HG03064 (cell line): ENCODE measurements around the gene RAB26.
A peak's percentile ranks its signal among the peaks of the same experiment; 100 is the strongest.
"Not testable (repeated sequence)": the region's sequence is repeated elsewhere in the genome, so short reads cannot be mapped to it uniquely, and the experiment has no call there.

Experiments used
- ATAC-seq: cut with Tn5 transposase; IDR thresholded peaks from one replicate; pipeline ENCODE4 v1.9.1; 2021; ENCODE audit warnings: low read depth; ENCODE audit not compliant: unreplicated experiment

RAB26 gene

DNA sequence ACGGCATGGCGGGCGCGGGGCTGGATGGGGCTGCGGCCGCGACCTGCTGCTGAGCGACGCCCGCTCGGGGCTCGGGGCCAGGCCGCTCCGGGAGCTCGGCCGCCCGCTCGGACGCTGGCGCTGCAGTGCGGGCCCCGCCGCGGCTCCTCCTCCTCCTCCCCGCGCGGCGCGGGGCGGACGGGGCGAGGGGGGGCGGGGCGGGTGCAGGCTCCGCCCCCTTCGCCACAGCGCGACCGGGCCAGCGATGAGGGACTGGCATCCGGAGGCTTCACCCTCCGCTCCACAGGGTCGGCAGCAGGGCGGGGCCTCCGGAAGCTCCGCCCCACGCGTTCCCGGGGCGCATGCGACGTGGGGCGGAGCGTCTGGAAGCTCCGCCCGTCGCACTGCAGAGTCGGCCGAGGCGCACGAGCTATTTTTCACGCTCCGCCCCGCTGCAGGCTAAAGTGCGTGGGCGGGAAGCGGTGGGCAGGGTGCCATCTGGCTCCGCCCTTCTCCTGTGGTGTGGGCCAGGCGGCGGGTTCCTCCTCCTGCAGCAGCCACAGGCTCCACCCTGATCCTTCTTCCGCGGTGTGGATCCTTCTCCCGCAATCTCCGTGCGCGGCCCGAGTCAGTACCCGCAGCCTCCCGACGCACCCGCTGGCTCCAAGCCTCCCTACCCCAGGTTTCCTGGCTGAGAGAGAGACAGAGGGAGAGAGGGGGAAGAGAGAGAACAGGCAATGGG, 12.5 kb upstream of the RAB26 start, which contains the start of gene PKD1:
PKD1 (minus strand) TSS at position 129 of the 721 bp plus-strand sequence. CDS start 209 bp downstream, outside the sequence.
- not testable (repeated sequence) for ATAC-seq

GRCh38 chr16:2142942-2143877, 5.2 kb upstream of the RAB26 start:
- ATAC-seq = no peak

GRCh38 chr16:2143878-2144485, 4.4 kb upstream of the RAB26 start:
- no peak for ATAC-seq

GRCh38 chr16:2145843-2146242, 2.6 kb upstream of the RAB26 start:
- no peak for ATAC-seq

DNA sequence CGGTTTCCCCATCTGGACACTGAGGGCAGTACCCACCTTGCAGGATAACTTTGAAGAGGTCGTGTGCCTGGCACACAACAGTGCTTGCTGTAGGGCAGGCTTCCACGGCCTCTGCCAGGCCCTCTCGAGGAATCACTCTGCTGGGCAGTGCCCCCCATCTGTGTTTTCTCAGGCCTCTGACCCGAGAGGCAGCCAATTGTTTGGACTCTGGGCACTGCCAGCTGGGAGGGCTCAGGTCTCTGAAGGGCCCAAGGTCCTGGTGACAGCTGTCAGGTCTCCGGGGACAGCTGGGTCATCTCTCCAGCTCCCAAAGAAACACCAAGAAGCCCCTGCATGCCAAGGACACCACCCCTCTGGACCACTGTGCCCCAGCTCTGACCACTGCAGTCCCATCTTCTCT, 1.0 kb upstream of the RAB26 start:
- ATAC-seq = no peak

DNA sequence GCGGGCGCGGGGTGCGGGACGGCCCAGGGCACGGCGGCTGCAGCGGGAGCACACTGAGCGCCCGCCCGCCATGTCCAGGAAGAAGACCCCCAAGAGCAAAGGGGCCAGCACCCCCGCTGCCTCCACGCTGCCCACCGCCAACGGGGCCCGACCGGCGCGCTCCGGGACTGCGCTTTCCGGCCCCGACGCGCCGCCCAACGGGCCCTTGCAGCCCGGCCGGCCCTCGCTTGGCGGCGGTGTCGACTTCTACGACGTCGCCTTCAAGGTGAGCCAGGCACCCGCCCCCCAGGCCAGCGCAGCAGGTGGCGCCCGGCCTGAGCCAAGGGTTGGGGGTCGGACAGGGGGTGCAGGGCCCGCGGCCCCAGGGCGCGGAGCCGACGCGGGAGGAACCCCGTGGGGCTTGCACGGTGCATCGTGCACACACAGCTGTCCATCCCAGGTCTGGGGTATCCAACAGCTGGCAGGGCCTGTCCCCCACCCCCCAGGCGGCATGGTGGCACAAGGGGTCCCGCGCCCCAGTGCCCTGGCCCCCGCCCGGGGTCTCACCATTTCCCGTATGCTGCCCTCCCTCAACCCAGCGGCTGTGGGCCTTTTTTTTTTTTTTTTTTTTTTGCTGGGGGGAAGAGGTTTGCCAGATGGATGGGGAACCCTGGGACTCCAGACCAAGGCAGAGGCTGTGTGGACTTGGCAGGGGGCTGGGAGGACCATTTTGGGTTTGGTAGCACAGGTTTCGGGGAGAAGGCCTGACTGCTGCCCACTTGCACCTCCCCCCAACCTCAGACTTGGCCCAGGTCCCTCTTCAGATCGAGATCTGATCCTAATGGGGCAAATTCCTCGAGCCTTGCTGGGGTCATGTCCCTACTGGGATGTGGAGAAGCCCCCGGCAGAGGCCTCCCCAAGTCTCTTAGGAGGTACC, 547 bp downstream of the RAB26 start:
- ATAC-seq = no peak

DNA sequence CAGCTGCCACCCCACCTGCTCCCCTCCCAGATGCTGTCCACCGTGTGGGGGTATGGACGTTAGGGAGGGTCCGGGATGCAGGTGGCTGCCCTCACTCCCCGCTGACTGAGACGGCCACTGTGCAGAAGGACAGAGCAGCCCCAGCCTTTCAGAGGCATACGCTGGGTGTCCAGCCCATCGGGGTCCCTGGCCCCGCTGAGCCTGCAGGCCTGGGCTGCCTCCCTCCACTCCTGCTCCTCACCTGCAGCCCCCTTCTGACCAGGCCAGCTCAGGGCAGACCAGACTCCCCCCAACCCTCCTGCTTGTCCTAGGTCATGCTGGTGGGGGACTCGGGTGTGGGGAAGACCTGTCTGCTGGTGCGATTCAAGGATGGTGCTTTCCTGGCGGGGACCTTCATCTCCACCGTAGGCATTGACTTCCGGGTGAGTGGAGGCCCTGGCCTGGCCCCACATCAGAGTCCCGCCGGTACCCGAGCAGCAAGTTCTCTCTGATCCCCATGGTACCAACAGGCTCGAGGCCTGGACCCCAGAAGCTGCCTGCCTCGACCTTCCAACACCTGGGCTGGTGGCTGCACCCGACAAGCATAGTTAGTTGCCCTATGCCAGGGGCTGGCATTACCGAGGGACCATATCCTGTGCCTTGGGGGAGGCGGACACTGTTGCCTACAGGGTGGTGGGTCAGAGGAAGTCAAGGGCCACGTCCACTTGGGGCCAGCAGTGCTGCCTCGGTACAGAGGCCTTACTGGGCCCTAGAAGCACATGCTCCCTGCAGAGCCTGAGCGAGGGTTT, 1.4 kb downstream of the RAB26 start:
- no peak for ATAC-seq

DNA sequence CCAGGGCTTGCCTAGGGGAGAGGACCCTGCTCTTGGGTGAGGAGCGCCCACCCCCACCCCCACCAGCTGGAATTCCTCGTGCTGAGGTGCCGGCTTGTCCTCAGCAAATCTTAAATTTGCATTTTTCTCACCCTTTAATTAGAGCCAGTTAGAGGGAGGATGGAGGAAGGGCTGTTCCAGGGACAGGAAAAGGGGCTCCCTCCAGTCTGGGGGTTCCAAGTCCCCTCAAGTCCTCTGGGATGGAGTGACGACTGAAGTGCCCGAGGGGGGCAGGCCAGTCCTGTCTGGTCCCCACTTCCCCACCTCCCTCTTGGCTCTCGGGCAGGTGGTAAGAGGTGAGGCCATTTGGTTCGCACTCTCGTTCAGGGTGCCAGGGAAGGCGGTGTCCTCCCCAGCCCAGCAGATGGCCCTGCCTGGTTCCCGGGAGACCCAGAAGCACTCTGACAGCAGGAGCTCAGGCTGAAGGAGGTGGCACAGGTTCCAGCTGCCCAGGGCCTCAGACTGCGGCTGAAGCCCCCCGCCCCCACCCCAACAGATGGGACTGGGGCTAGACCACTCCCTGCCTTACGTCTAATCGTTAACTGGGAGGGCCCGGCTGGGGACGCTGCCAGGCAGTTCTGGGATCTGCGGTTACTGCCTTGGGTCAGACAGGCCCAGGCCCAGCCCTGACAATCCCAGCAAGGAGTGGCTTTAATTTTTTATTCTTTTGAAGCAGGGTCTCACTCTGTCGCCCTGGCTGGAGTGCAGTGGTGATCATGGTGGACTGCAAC, 2.2 kb downstream of the RAB26 start:
- no peak for ATAC-seq

DNA sequence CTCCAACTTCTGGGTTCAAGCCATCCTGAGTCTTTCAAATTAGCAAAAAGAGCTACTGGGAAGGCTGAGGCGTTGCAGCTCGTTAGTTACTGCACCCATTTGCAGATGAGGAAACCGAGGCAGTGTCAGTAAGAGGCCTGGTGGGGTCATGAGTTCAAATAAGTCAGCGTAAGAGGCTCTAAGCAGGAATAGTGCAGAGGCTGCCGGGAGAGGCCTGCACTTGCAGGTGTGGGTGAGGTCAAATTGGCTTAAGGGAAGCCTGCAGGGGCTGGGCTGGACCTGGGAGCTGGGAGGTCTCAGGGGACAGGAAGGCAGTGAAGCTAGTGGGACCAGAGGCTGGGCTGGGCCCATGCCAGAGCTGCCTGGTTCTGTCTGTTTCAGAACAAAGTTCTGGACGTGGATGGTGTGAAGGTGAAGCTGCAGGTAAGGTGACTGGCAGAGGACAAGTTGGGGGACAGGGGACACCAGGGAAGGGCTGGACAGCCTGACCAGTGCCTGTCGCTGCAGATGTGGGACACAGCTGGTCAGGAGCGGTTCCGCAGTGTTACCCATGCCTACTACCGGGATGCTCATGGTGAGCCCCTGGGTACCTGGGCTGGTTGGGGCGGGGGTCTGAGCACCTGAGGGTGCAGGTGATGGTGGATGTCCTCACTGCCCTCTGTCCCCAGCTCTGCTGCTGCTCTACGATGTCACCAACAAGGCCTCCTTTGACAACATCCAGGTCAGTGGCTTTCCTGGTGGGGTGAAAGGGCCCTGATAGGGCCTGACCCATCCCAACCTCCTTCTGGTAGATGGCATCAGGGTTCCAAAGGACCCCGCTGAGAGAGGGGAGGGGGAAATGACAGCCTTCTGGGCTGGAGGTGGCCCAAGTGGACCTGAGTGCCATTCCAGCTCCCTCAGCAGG, 3.0 kb downstream of the RAB26 start:
- ATAC-seq = no peak

GRCh38 chr16:2152695-2153506, 4.5 kb downstream of the RAB26 start:
- no peak for ATAC-seq

DNA sequence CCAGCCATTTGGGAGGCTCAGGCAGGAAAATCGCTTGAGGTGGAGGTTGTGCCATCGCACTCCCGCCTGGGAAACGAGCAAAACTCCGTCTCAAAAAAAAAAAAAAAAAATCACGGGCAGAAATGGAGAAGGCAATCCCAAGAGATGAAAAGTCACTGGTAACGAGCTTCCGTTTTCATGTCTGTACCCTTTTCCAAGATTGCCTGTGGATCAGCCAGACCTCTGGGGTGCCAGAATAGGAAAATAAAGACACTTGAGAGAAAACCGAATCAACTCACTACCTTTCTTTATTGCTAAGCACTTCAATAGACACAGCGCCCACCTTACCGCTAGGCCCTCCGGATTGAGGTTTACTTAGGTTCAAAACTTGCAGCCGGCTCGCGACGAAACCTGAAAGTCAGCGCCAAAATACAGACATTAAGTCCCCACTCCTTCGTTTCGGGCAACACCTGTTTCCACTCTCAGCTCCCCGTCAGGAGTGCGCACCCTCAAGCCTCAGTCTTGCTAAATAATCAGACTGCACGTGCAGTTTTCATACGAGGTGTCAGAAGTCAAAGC, 6.2 kb downstream of the RAB26 start:
- ATAC-seq = no peak

DNA sequence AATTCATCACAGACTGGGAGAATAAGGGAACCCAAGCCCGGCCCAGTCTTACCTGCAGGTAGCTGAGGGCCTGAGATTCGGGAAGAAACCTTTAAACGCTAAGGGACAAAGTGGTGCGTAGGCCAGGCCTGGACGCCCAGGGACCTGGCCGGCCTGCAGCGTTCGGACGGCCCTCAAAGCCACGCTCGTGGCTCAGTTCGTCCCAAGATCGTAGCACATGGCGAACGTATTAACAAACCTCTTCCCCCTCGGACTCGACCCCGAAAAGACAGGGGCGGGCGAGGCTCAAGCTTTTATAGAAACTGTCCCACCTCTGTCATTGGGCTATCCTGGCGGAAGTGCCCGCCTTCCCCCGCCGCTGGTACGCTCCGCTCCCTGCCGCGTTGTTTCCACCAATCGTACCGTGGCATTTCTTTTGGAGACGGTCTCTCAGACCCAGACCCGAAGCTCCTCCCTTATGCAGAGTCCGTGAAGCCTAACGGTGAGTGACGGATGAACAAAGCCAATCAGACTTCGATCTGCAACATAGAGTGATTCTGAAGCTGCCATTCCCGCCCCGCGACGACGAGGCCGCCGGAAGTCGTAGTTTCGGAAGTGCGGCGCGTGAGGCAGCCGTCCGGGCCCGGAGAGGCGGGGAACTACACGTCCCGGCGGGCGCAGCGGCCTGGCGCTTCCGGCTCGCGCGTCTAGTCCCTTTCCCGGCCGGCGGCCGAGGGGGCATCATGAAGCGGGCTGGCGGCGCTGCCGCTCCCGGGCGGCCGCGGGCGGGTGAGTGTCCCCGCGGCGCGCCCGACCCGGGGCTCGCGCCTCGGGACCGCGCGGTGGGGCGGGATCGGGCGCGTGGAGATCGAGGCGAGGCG, 6.9 kb downstream of the RAB26 start, which contains the start of gene TRAF7:
TRAF7 (plus strand) TSS at position 692 of the 860 bp plus-strand sequence. CDS start 8,139 bp downstream, outside the sequence.
- ATAC-seq = peak; percentile 83

DNA sequence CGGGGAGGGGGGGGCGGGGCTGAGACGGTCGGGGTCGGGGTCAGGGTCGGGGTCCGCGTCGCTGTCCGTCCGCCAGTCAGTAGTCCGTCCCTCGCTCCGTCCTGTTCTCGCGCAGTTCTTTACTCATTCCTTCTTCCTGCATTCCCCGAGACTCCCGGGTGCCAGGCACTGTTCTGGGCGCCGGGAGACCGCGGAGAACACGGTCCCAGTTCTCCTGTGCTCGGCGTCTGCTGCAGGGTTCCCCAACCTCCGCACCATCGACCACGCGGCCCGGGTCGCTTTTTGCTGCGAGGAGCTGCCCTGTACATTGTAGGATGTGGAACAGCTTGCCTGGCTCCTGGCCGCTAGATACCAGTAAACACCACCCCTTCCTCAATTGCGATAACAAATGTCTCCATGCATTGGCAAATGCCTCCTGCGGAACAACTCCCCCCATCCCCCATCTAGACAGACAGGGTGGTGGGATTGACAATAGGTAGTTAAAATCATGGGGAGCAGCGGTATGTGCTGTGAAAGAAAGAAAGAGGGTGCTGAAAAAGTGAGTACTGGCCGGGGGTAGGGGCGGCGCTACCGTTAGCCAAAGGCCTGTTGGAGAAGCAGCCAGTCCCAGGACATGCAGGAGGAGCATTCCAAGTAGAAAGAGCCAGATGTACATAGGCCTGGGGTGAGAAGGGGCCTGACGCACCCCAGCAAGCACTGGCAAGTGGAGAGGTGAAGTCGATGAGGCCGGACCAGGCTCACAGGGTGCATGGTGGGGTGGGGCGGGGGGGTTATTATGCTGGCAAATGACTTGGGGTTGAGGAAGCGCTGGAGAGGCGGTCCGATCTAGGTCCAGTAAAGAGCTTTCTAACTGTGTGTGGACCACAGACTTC, 7.8 kb downstream of the RAB26 start:
- ATAC-seq = no peak

DNA sequence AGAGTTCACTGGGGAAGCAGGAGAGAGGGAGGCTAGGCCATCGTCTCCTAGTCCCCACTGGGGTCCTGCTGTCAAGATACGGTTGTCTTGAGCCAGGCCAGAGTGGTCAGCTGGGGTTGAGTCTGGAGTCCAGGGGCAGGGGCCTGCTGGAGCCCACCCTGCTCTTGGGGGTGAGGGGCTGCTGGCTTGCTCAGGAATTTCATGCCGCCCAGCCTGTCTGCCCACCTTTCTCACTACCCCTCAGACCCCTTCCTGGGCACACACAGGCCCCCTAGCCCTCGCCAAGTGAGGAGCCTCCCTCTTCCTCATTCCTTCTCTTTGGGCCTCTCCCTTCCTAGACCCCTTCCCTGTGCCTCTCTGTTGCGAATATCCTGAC, 8.4 kb downstream of the RAB26 start:
- no peak for ATAC-seq
